Tibial nerve (tissue), 4 donors: ENCODE data around the gene SPRR4.

ENCODE experiments used
- EP300 ChIP-seq, 2 donors: sonication (generic); formaldehyde crosslinking; IDR thresholded peaks; one replicate each; pipeline ENCODE4 v1.6.1; 2017; ENCODE audit warnings: antibody characterized with exemption in 2 of 2, mild to moderate bottlenecking in 1 of 2
- POLR2A ChIP-seq, 2 donors: fragments of 450-650 bp; IDR thresholded peaks; one replicate each; pipeline ENCODE4 v1.6.1; 2017; ENCODE audit warnings: antibody characterized with exemption in 2 of 2, mild to moderate bottlenecking in 2 of 2, moderate library complexity in 2 of 2
- TF ChIP-seq, protein P1 (sequence below), 5 experiments: fragments of 200-600 bp in 3 of 5; fragments of 450-650 bp in 2 of 5; sonication (generic) in 3 of 5; IDR thresholded peaks; one replicate each; pipeline ENCODE4 v1.5.1; 2016 to 2019; ENCODE audit warnings: antibody characterized with exemption in 5 of 5, mild to moderate bottlenecking in 3 of 5, moderate library complexity in 2 of 5

DNA sequence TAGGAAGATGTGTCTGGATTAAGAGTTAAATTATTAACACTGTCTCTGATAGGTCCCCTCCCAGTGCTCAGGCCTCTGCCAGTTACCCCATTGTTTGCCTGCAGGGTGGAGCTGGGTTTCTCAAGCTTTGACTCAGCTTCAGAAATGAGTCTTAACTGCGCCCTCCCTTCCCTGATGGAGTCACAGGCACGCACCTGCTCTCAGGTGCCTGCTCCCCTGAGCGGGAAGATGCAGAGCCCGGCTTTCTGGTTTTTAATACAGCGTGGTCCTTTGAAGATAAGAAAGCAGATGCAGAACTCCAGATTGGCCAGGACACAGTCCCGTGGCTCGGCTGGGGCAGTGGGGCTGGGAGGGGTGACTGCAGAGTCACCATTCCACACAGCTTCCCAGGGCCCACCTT is 3.2 kb upstream of the SPRR4 start:
- TF ChIP-seq, protein P1, sequence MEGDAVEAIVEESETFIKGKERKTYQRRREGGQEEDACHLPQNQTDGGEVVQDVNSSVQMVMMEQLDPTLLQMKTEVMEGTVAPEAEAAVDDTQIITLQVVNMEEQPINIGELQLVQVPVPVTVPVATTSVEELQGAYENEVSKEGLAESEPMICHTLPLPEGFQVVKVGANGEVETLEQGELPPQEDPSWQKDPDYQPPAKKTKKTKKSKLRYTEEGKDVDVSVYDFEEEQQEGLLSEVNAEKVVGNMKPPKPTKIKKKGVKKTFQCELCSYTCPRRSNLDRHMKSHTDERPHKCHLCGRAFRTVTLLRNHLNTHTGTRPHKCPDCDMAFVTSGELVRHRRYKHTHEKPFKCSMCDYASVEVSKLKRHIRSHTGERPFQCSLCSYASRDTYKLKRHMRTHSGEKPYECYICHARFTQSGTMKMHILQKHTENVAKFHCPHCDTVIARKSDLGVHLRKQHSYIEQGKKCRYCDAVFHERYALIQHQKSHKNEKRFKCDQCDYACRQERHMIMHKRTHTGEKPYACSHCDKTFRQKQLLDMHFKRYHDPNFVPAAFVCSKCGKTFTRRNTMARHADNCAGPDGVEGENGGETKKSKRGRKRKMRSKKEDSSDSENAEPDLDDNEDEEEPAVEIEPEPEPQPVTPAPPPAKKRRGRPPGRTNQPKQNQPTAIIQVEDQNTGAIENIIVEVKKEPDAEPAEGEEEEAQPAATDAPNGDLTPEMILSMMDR (IDR thresholded peaks at IDR 0.05) = no peak
- TF ChIP-seq POLR2A (IDR thresholded peaks at IDR 0.05) = no peak
- TF ChIP-seq EP300 (IDR thresholded peaks at IDR 0.05) = no peak
